ENCODE measurements around the gene DAB2IP. TPM values are rescaled to one million over a fixed set of nuclear protein-coding genes. Genes with fewer than 3 reads are reported as not detected.

The DAB2IP gene
- total RNA-seq, 1 donor from 2014 or later: 41.7 TPM

DNA sequence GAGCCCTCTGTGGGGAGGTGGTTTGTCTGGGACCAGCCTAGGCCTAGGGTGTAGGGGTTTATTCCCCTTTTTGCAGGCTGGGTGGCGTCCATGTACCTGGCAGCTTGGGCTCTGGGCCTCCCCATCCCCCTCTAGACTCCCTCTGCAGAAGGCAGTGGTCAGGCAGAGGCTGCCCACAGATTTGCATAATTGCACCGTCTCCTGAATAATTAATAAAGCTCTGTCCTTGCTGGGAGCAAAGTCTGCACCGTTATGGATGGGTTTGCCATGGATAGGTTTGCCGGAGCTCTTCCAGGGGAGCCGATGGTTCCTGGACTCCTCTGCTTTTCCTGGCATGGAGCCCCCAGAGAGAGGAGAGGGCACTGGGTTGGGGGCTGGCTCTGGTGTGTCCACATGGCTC lies 60.4 kb downstream of the DAB2IP start:
- Histone ChIP-seq H4K20me1 (ENCODE audit: insufficient read depth, low read length) (peaks cover 96% of the 10 kb centered on the region), H3K4me3 (ENCODE audit: insufficient read depth, low read depth, low read length) (no peak overlapping the region), H3K4me2 (ENCODE audit: low read length) (no peak overlapping the region), H3K4me1 (ENCODE audit: insufficient read depth, low read length) (no peaks in the 10 kb centered on the region), H3K9me3 (ENCODE audit: insufficient read depth, low read depth, low read length) (no peaks in the 10 kb centered on the region), H3K79me2 (ENCODE audit: insufficient read depth, low read length) (peaks cover 87% of the 10 kb centered on the region), H2AFZ (ENCODE audit: low read depth, low read length) (no peak overlapping the region), H3K36me3 (ENCODE audit: insufficient read depth, low read length) (no peaks in the 10 kb centered on the region), H3K27ac (ENCODE audit: low read depth, low read length) (no peak overlapping the region), H3K27me3 (ENCODE audit: insufficient read depth, low read length) (no peaks in the 10 kb centered on the region), H3K9ac (ENCODE audit: low read length) (no peak overlapping the region)
- peaks cover 7% of the 10 kb centered on the region for H3K4me1 Mint-ChIP-seq (ENCODE audit: low read depth, unreplicated experiment)
- H3K27ac Mint-ChIP-seq (ENCODE audit: unreplicated experiment): no peak overlapping the region
- peaks cover 21% of the 10 kb centered on the region for H3K36me3 Mint-ChIP-seq (ENCODE audit: low read depth, unreplicated experiment)
- no peak for TF ChIP-seq CTCF (IDR thresholded peaks at IDR 0.05; ENCODE audit: insufficient read depth, low read depth, low read length)
- TF ChIP-seq EZH2 (IDR thresholded peaks at IDR 0.05; ENCODE audit: insufficient read depth, low read length): no peak
- H3K4me3 Mint-ChIP-seq (ENCODE audit: unreplicated experiment): no peak overlapping the region
- no peaks in the 10 kb centered on the region for H3K27me3 Mint-ChIP-seq (ENCODE audit: low read depth, unreplicated experiment)
- no peak for FAIRE-seq
- no peak for DNase-seq (ENCODE audit: low read depth)
- no peaks in the 10 kb centered on the region for H3K9me3 Mint-ChIP-seq (ENCODE audit: unreplicated experiment)

DNA sequence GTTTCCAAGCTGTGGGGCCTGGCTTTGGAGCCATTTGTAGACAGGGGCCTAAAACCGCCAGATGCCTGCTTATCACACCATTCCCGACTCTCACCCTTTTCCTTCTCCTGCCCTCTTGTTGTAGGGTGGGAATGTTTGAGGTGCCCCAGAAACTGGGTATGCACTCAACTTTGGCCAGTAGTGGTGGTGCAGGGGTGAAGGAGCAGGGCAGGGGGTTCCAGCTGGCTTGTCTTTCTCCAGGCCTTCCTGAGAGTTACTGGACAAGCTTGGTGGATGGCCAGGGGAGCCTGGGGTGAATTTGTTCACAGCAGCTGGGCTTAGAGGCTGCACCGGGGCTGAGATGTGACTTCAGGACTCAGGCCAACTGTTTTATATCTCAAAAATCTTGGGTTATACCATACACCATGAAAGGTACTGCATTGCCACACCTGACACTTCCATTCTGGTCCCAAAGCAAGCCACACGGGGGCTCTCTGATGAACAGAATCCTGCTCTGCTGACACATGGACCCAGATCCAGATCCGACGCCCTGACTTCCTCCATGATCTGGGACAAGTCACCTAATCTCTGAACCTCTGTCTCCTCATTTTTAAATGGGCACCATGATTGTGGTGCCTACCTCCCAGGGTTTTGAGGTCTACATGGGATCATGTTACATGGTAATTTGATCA lies 62.1 kb downstream of the DAB2IP start:
- no peaks in the 10 kb centered on the region for H3K9me3 ChIP-seq (ENCODE audit: insufficient read depth, low read depth, low read length)
- H3K9me3 Mint-ChIP-seq (ENCODE audit: unreplicated experiment): no peaks in the 10 kb centered on the region
- H3K27ac ChIP-seq (ENCODE audit: low read depth, low read length): no peak overlapping the region
- DNase-seq (ENCODE audit: low read depth) (no peak), FAIRE-seq (no peak)
- H3K27me3 Mint-ChIP-seq (ENCODE audit: low read depth, unreplicated experiment): no peaks in the 10 kb centered on the region
- no peak overlapping the region for H3K27ac Mint-ChIP-seq (ENCODE audit: unreplicated experiment)
- peaks cover 7% of the 10 kb centered on the region for H3K4me1 ChIP-seq (ENCODE audit: insufficient read depth, low read length)
- H2AFZ ChIP-seq (ENCODE audit: low read depth, low read length): no peak overlapping the region
- peaks cover 21% of the 10 kb centered on the region for H3K36me3 Mint-ChIP-seq (ENCODE audit: low read depth, unreplicated experiment)
- TF ChIP-seq CTCF (IDR thresholded peaks at IDR 0.05; ENCODE audit: insufficient read depth, low read depth, low read length) (no peak), EZH2 (IDR thresholded peaks at IDR 0.05; ENCODE audit: insufficient read depth, low read length) (no peak)
- H4K20me1 ChIP-seq (ENCODE audit: insufficient read depth, low read length): peaks cover 93% of the 10 kb centered on the region
- no peak overlapping the region for H3K4me3 ChIP-seq (ENCODE audit: insufficient read depth, low read depth, low read length)
- peaks cover 84% of the 10 kb centered on the region for H3K79me2 ChIP-seq (ENCODE audit: insufficient read depth, low read length)
- no peak overlapping the region for H3K4me3 Mint-ChIP-seq (ENCODE audit: unreplicated experiment)
- H3K9ac ChIP-seq (ENCODE audit: low read length): no peak overlapping the region
- no peaks in the 10 kb centered on the region for H3K27me3 ChIP-seq (ENCODE audit: insufficient read depth, low read length)
- no peaks in the 10 kb centered on the region for H3K36me3 ChIP-seq (ENCODE audit: insufficient read depth, low read length)
- peaks cover under 1% of the 10 kb centered on the region for H3K4me1 Mint-ChIP-seq (ENCODE audit: low read depth, unreplicated experiment)
- no peak overlapping the region for H3K4me2 ChIP-seq (ENCODE audit: low read length)

- DNase-seq (ENCODE audit: low read depth) (no peak), FAIRE-seq (no peak)
- Histone ChIP-seq H3K27me3 (ENCODE audit: insufficient read depth, low read length) (no peaks in the 10 kb centered on the region), H3K4me1 (ENCODE audit: insufficient read depth, low read length) (peaks cover 7% of the 10 kb centered on the region), H3K9me3 (ENCODE audit: insufficient read depth, low read depth, low read length) (no peaks in the 10 kb centered on the region), H2AFZ (ENCODE audit: low read depth, low read length) (no peak overlapping the region), H3K79me2 (ENCODE audit: insufficient read depth, low read length) (peaks cover 85% of the 10 kb centered on the region), H3K36me3 (ENCODE audit: insufficient read depth, low read length) (no peaks in the 10 kb centered on the region), H3K4me3 (ENCODE audit: insufficient read depth, low read depth, low read length) (no peak overlapping the region), H3K27ac (ENCODE audit: low read depth, low read length) (no peak overlapping the region), H3K4me2 (ENCODE audit: low read length) (no peak overlapping the region), H3K9ac (ENCODE audit: low read length) (no peak overlapping the region), H4K20me1 (ENCODE audit: insufficient read depth, low read length) (peaks cover 93% of the 10 kb centered on the region)
- TF ChIP-seq EZH2 (IDR thresholded peaks at IDR 0.05; ENCODE audit: insufficient read depth, low read length): no peak
- TF ChIP-seq CTCF (IDR thresholded peaks at IDR 0.05; ENCODE audit: insufficient read depth, low read depth, low read length): no peak
- Mint-ChIP-seq H3K27me3 (ENCODE audit: low read depth, unreplicated experiment) (no peaks in the 10 kb centered on the region), H3K4me1 (ENCODE audit: low read depth, unreplicated experiment) (no peaks in the 10 kb centered on the region), H3K27ac (ENCODE audit: unreplicated experiment) (no peak overlapping the region), H3K4me3 (ENCODE audit: unreplicated experiment) (no peak overlapping the region), H3K36me3 (ENCODE audit: low read depth, unreplicated experiment) (peaks cover 21% of the 10 kb centered on the region), H3K9me3 (ENCODE audit: unreplicated experiment) (no peaks in the 10 kb centered on the region)
These were observed 62.8 kb downstream of the DAB2IP start for GRCh38 chr9:121714075-121714705.
